ENCODE data around the gene DUSP10.

The DUSP10 gene

DNA sequence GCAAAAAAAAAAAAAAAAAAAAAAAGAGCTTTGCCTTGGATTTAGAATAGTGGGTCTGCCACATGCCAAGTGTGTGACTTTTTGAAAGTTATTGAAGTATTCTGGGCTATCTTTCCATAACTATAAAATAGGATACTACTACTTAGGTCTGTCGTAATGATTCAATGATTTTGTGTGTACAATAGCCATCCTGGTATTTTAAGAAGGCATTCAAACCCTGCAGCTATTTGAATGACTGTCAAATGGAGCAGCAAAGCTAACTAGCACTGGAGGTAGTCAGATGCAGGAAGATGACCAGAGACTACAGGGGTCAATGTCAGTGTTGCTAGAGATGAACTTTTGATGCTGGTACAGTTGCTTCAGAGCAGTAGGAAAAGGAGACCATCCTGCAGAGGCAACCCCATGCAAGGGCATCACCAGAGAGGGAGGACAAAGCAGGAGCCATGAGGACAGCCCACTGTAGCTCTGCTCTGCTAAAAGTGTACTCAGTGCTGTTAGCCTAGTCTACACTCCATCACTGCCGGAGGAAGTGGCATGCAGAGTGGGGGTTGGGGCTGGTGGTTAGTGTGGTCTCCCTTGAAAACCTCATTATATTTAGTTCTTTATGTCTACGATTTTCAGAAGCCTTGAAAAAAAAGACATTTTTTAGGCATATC, 29.0 kb downstream of the DUSP10 start:
- DNase-seq (ENCODE audit: low spot score) = no peak

DNA sequence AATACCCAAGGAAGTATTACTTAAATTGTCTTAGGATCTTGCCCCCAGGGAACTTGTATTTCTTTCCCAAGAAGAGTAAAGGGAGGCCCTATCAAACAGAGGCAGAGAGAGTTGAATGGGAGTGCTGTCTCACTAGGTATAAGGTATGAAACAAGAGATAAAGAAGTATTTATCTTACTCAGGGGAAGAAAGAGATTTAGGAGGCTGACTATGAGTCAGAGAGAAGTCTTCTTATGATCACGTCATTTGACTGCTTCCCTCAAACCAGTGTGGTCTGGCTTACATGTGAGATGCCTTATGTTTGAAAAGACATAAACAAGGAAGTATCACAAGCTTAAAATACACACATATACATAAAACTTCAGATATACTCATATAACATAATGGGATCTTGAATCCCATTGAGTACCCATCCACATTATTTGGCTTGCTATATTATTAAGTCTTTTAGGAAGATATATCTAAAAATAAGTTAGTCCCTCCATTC, 29.6 kb downstream of the DUSP10 start:
- DNase-seq (ENCODE audit: low spot score) = peak; percentile 57

DNA sequence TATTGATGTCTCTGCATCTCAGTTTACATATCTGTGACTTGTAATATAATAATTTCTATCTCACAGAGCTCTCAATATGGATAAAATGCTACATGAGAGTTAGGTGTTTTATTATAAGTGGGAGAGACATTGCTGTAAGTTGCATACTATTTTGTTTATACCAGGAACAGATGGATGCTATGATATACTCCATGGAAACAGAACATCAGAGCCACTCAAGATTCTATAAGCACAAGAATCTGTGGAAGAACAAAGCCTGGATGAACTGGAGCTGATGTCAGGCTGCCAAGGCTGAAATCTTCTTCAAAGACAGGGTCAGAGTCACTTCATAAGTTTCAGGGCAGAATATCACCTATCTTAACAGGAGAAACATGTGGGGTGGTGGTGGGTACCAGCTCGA, 30.2 kb downstream of the DUSP10 start:
- DNase-seq (ENCODE audit: low spot score) = no peak

DNA sequence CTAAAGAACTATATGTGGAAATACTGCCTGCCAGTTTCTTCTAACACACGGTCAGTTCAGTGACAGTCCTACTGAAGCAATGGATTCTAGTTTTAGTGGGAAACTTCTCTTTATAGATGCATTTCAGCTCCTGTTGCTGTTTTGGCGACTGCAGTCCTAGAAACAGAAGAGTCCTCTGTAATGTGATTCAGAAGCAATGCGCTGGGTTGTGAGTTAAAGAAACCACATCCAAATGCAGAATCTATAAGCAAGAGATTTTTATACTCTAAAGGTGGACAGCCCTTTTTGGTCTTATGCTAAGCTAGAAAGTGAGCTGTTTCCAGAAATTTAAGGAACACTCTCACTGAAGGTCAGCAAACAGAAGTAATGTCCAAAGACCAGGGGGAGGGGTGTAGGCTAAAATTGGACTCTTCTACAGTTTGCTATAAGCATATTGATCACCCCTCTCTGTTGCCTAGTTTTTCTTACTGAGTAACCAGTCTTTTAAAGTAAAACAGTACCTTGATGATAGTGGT, 30.8 kb downstream of the DUSP10 start:
- no peak for DNase-seq (ENCODE audit: low spot score)

DNA sequence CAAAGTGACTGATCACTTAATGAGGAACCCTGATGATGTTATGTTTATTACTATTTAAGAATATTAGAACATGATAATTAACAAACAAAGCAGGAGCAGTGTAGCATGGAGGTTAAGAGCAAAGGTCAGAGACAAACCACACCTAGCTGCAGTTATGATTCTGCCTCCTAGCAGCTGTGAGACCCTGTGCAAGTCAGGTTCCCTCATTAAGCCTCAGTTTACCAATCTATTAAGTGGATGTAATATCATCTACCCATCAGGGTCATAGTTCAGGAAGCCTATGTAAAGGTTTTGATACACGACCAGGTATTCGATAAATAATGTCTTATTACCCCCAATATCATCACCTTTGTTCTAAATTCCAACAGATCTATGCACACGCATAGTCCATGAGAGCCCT, 32.0 kb downstream of the DUSP10 start:
- DNase-seq (ENCODE audit: low spot score) = no peak

DNA sequence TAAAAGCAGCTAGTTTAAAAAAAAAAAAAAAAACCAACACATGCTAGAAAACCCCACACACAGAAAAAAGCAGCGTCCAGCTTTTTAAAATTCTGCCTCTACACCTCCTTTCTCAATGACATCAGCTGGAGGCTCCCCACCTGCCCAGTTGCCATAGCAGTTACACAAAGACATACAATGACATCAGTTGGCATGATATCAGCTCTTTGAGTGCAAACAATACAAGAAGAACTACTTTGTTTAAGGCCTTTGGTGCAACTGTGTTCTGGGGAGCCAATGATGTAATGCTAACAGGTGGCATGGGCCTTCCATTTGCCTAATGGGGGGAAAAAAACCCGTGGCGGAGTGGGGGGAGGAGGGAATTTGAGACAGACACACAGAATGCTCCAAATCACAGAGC, 32.9 kb downstream of the DUSP10 start:
- DNase-seq (ENCODE audit: low spot score) = peak; percentile 93

DNA sequence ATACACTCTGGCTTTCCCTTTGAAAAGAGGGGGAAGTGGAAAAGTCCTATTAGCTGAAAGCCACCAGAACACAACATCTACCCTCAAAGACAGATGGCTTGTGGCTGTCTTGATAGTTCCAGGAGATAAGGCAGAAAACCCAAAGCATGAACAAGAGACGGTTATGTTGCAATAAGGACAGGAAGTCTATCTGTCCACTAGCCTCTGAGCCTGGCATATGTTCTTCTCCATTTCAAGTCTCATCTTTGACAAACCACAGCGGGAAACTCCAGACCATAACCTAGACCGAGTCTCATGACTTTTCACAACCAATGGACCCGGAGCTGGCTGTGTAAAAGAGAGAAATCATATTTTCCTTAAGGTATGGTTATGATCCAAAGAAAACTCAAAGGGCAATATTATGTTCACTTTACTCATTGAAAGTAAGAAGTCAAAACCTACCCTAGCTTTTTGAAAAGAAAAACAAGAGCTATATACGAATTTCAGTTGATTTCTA, 33.8 kb downstream of the DUSP10 start:
- peak; percentile 84 for DNase-seq (ENCODE audit: low spot score)

DNA sequence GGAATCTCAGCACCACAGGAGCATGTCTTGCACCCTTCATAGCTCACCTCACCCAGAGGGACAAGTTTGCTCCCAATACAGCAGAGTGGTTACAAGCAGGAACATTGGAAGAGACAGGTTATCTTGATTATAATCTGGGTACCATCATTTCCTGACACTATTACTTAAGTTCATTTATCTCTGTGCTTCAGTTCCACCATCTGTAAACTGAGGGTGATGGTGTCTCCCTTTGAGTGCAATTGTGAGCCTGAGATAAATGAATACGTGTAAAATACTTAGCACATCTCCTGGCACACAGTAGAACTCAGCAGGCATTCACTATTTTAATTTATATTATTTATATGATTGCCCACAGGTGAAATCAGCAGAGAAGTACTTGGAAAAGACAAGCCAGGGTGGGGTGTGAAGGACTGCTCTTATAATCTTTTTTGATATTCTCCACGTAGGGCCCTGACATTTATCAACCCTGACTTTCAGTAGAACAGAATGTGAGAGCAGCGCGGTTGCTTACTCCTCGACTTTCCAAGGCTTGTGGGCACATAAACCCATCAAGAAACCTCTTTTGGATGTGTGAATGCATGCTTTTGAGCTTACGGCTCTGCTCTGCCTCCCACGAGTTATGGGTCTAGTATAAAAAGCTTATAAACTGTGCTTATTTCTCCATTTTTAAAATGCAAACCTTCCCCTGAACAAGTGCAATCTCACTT, 34.9 kb downstream of the DUSP10 start:
- DNase-seq (ENCODE audit: low spot score) = no peak

DNA sequence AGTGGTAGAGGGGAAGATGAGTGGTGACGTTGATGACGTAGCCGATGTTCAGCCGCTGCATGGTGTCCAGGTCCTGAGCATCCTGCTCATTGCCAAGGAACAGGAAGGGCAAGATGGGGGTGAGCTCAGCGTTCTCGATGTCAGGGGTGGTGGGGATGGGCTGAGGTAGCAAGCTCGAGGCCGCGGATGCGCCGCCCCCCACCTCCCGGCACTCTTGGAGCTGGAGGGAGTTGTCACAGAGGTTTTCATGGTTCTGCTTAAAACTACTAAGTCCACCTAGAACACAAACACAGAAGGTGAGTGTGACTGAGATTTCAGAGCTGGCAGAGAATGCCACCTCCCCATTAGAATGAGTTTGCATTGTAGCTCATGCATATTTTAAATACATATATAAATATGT, 35.7 kb downstream of the DUSP10 start:
- DNase-seq (ENCODE audit: low spot score) = no peak

DNA sequence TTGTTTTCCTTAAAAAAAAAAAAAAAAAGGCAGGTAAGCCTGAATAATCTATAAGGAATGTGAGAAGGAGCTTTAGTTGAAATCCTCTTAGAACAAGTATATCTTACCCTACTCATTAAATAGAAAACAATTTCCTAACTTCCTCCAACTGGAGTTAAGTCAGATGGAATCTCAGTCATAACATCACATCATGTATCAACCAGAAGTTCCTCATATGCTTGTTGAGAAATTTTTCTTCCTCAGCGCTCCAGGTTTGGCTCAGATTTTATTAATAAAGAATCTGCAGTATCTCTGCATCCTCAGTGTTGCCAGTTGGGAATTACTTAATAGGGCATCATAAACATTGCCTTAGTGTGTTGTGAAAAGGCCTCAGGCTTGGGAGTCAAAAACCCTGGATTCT, 37.6 kb downstream of the DUSP10 start:
- DNase-seq (ENCODE audit: low spot score) = no peak

DNA sequence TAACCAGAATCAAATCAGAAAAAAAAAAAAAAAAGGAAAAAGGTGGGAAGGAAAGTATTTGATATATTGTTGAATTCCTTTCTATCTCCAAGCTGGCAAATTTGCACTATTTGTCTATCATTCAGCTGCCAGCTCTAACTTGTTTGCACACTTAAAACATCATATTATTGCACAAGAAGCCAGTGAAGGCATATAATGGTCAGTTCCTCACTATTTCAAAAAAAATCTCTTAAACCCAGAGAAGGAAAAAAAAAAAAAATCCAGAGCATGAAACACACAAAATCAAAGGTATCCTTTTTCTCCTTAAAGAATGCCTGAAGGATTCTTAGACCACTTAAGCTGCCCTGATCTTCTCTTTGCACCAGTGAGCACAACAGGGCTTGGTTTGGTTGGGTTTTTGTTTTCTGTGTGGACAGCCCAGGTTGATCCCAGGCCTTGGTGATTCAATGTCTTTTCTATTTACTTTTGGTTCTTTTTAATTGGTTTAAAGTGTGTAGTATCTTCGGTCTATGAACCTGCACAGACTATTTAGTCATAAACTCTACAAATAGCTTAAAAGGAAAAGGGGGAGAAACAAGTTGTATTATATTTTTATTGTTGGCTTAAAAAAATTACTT, 40.2 kb downstream of the DUSP10 start:
- no peak for DNase-seq (ENCODE audit: low spot score)

DNA sequence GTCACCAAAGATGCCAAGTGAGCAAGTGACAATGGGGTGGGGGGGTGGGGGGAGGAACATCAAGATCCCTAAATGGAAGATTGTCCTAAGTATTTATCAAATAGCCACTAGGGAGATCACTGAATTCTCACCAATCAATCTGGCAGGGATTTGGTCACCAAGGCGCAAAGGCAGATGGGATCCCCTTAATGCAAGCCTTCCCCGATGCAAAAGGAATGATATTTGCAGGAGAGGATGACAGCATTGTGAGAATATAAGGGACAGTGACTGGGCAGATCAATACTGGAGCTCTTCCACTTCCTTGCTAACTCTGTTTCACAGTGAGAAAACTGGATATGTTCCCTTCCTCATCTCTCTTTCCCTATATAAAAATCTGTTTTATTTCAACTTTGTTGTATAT, 40.9 kb downstream of the DUSP10 start:
- DNase-seq (ENCODE audit: low spot score) = no peak

DNA sequence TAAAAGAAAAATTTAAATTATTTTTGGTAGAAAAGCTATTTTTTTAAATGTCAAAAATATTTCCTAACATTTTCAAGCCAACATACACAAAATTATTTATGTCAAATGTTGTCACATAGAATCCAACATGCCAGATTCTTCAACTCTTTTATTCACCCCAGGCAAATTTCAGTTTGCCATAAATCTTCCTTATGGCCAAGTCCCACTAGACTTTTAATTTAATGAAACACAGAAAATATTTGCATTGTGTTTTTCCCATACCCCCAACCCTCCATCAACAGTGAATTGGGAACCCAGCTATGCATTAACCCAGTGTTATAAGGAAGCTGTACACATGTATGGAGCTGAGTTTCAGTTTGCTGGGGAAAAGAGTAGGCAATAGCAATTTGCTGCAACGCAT, 41.4 kb downstream of the DUSP10 start:
- no peak for DNase-seq (ENCODE audit: low spot score)

DNA sequence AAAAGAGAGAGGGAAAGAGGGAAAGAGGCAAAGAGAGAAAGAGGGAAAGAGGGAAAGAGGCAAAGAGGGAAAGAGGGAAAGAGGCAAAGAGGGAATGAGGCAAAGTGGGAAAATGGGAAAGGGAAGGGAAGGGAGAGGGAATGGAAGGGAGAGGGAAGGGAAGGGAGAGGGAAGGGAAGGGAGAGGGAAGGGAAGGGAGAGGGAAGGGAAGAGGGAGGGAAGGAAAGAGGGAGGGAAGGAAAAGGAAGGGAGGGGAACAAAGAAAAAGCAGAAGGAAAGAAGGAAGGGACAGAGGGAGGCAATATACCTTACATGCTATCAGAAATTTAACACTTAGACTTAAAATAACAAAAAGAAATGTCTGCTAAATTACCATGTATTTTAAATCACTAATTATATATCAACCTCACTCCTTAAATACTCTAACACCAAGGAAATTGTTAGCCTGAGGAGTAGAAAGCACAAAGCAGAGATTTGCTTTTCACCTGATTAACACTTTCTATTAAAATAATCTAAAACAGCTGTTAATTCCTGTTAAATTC, 41.8 kb downstream of the DUSP10 start:
- DNase-seq (ENCODE audit: low spot score) = no peak

DNA sequence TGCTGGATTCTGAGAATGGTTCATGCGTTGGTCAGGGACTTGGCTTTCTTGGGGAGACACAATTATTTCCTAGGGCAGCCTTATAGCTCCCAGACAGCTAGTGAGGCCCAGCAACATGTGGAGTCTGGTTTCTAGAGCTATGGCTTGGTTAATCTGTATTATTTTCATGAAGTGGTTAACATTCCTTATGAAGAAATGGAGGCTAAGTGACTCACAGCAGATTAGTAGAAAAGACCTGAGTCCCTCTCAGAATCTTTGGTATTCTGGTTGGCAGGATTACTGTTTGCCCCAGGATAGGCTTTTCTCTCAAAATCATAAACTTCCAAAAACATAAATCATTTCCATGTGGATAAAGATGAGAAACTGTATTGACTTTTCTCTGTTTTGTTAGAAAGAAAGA, 42.3 kb downstream of the DUSP10 start:
- DNase-seq (ENCODE audit: low spot score) = no peak

DNA sequence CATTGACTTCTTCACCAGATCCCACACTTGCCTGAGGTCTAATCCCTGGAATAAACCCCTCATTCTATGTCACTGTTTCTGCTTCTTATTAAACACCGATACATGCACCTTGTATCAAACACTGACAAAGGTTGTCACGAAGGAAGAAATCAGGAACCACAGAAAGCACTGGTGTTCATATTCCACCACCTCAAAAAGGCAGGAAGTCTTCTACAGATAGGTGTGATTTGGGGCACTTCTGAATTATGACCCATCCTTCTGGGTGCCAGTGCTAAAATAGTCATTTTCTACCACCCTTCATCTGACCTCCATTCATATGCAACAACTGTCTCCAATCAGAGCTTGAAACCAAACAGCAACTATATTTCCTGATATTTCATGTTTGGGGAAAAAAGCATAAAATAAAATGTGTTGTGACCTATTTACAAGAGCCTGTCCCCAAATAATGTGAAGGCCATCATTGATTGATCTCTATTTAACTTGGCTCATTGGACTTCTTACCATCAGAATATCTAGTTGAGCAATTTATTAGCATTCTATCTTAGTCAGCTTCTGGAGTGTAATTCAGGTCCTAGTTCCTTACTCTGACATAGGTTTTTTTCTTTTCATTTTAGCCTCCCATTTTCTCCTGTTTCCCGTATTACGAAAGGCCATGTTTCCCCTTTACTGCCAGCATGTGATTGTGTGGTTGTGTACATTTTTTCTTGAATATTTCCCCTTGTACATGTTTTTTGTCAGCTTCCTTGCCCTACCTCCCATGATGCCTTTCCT, 43.1 kb downstream of the DUSP10 start:
- DNase-seq (ENCODE audit: low spot score) = no peak

DNA sequence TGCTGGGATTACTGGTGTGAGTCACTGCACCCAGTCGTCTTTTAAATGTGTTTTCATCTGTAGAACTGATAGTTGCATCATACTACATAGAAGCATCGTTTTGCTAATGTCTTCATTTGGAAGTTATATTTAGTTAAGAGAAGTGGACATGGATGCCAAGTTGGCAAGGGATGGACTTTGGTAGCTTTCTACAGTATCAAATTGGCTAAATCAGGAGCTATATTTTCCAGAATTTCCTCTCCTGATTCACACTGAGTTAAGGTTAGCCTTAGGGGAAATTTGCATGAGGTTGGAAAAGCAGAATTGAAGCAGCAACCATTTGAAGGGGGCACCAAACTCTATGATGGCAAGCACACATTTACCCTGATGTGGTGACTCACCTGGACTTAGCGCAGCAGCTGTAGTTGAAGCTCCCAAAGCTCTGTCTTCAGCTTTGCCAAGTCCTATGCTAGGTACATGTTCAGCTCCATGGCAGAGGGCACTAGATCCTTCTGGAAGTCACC, 43.9 kb downstream of the DUSP10 start:
- DNase-seq (ENCODE audit: low spot score) = no peak

DNA sequence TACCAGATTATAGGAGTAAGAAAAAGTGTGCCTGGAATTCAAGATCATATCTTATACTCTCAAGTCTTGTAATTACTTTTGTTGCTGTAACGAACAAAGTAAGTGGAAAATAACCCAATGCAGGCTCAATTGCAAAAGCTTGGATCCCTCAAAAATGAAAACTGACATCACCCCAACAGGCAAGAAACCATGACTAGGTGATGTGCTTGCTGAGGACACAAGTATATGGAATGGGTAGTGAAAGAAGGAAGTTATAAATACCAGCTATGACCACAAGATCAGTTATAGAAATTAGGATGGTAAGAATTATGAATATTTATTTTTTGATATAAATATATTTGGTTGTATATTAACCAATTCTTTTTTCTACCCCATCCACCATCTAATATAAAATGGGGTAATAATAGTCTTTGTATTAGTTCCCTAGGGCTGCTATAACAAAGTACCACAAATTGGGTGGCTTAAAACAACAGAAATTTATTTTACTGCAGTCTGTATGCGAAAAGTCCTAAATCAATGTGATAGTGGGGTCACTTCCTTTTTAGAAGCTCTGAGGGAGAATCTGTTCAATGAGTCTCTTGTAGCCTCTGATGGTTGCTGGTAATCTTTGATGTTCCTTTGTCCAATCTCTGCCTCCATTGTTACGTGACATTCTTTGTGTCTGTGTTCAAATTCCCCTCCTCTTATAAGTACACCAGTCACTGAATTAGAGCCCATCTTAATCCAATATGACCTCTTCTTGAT, 45.0 kb downstream of the DUSP10 start:
- no peak for DNase-seq (ENCODE audit: low spot score)

DNA sequence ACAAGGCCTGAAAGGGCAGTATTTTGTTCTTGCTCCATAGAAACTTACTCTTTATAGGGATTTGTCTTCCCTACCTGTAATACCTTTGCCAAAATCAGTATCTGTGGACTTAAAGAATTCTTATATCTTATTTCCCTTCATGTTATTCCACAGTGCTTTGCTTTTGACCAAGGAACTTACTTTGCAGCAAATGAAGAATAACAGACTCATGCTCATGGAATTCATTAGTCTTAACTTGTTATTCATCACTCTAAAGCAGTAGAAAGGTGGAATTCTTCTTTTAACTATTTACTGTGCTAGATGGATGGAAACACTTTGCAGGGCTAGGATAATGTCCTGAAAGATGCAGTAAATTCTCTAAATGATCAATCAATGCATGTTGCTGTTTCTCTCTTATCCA, 45.9 kb downstream of the DUSP10 start:
- DNase-seq (ENCODE audit: low spot score) = no peak

DNA sequence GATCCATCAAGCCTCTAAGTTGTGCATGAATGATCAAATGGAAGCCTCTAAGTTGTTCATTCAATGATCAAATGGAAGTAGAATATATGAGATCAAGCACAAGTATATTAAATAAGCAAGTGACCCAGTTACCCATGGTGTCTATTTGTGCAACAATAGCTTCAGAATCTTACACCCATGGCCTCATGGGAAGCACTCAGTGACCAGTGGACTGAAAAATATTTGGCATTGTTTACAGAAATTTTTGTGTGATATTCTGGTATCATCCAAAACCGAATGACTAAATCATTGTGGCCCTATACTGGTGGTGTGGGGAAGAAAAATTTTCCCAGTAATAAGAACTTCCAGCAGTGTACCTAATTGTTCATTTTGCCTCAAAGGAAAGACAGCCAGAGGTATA, 46.6 kb downstream of the DUSP10 start:
- no peak for DNase-seq (ENCODE audit: low spot score)

DNA sequence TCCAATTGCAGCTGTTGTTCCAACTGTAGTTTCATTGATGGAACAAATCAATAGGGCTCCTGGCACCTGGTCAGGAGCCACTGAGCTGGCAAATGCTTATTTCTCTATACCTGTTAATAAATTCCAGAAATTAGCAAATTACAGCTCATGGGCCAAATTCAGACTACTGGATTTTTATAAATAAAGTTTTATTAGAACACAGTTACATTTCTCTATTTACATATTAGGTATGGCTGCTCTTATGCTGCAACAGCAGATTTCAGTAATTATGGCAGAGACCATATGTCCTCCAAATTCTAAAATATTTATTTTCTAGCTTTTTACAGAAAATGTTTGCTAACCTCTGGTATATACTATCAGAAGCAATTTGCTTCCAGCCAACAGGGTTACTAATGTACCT, 47.8 kb downstream of the DUSP10 start:
- no peak for DNase-seq (ENCODE audit: low spot score)
